GM21576 (cell line): ENCODE results near the gene HSF2BP.
"Not testable (repeated sequence)": the region's sequence is repeated elsewhere in the genome, so short reads cannot be mapped to it uniquely, and the experiment has no call there.

ENCODE experiments used
- ATAC-seq: cut with Tn5 transposase; IDR thresholded peaks from one replicate; pipeline ENCODE4 v1.9.1; 2021; ENCODE audit warnings: mild to moderate bottlenecking, moderate library complexity; ENCODE audit not compliant: unreplicated experiment

HSF2BP gene

GRCh38 chr21:43562451-43562850, 96.8 kb downstream of the HSF2BP start:
- not testable (repeated sequence) for ATAC-seq

- not testable (repeated sequence) for ATAC-seq
These were observed 118.7 kb downstream of the HSF2BP start for GRCh38 chr21:43540561-43540960.

DNA sequence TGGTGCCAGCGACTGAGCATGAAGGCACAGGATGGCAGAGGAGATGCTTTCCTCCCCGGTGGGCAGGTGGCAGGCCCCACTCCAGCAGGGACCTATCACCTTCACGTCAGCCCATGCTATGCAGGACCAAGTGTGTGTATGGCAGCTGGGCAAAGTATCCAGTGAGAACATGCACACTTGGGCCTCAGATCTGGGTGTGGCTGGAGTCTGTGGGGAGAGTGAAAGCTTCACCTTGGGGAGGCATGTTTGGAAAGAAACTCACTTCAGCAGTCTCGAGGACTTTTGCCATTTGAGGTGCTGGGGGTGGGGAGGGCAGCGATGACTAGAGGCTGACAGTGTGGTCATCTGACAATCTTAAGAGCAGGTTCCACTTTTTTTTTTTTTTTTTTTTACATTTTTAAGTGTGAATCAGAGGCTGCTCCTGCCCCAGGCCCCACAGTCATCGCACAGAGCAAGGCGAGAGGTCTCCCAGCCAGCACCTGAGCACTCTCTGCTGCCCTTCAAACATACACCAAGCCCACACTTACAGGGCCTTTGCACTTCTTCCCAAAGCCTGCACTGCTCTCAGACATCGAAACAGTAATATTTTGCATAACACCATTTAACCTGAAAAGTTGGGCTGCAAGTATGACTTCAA, 136.7 kb downstream of the HSF2BP start:
- ATAC-seq = not testable (repeated sequence)

DNA sequence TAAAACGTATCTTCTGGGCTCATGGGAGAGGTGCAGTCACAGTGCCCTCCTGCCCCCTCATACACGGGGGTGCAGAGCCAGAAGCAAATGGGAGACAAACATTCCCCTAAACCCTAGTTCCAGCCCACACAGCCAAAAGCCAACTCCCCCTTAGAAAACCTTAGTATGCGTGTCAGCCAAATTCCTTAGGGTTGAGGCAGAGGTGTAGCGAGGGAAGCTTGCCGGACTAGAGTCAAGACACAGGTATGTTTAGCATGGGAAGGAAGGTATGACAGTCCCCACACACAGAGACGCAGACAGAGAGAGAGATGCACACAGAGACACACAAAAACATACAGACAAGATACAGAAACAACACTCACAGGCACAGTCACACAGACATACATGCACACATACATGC, 141.6 kb downstream of the HSF2BP start:
- not testable (repeated sequence) for ATAC-seq

- ATAC-seq = not testable (repeated sequence)
These were observed 142.2 kb downstream of the HSF2BP start for GRCh38 chr21:43516860-43517627.

- not testable (repeated sequence) for ATAC-seq
These were observed 142.9 kb downstream of the HSF2BP start for GRCh38 chr21:43516295-43516847.

GRCh38 chr21:43514834-43515233, 144.5 kb downstream of the HSF2BP start:
- not testable (repeated sequence) for ATAC-seq

- ATAC-seq = not testable (repeated sequence)
These were observed 146.3 kb downstream of the HSF2BP start for GRCh38 chr21:43513023-43513422.

GRCh38 chr21:43511209-43511608, 148.1 kb downstream of the HSF2BP start:
- not testable (repeated sequence) for ATAC-seq

DNA sequence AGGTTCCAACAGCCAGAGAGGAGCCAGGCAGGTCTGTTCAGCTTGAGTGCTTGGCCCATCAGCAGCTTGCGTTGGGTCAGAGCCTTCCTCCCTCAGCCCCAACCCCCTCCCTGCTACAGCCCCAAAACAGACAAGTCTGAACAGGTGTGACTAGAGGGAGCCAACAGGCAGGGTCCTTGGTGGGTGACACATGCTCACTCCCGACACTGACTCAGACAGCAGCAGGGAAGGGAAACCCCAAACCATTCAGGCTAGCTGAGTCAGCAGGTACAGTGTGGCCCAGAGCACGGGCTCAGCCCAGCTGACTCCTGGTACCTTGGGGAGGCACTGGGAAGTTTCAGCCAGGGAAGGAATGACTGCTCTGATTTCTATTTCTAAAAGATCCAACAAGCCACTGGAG, 148.6 kb downstream of the HSF2BP start:
- ATAC-seq = not testable (repeated sequence)

DNA sequence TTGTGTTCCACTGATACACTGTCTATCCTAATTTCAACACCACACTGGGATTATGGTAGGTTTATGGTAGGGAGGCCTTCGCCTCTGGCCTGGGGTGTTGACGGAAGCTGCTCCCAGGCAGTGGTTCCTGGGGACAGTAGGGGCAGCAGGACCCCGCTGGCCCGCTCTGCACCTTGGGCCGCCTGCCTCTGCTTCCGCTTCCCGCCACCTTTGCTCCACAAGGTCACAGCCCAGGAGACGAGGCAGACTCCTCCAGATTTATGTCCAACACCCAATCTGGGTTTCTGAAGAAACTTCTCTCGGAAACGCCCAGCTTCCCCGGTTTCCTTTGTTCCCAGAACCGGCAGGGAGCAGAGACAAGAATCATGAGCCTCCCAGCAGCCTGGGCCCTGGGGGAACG, 155.4 kb downstream of the HSF2BP start:
- not testable (repeated sequence) for ATAC-seq

GRCh38 chr21:43503075-43503750, 156.1 kb downstream of the HSF2BP start:
- ATAC-seq = not testable (repeated sequence)

DNA sequence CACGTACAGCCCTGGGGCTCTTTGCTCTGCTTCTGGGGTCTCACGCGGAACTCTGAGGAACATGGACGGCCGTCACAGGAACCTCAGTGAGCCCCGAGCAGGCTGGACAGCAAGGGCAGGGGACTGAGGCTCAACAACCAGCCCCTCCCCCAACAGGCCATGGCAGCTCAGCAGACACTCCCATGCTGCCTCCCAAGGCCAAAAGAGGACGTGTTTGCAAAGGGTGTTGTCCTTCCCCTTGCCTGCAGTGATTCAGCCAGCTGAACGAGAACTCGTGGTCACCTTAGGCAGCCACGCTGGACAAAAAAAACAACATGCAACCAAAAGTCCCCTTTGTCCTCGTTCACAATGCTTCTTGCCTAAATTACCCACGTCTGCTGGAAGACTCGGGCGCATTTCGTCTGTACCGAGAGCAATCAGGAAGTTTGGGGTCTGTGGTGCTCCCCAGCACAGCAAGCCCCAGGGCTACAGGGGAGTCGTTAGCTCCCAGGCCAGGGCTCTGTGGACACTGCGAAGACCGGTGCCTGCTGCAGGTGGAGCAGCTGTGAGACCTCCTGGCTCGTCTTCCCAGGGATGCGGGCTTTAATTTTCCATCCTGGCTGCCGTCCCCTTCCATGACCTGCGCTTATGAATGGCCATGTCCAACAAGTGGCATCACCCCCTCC, 156.7 kb downstream of the HSF2BP start:
- not testable (repeated sequence) for ATAC-seq

DNA sequence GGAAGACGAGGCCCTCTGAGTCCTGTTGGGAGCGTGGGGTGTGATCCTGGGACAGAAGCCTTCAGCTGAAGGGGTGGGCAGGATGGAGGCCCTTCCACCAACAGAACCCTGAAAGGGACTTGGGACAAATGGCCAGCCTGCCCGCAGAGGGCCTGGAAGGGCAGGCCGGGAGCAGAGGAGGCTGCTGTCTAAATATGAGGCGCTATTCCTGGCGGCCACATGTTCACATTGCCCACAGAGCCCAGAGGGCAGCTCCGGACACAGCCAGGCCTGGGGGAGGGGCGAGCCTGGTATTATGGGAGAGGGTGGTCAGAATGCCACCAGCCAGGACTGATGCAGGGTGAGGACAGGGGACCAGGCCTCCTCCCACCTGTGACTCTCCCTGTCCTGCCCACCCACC, 160.4 kb downstream of the HSF2BP start:
- not testable (repeated sequence) for ATAC-seq

DNA sequence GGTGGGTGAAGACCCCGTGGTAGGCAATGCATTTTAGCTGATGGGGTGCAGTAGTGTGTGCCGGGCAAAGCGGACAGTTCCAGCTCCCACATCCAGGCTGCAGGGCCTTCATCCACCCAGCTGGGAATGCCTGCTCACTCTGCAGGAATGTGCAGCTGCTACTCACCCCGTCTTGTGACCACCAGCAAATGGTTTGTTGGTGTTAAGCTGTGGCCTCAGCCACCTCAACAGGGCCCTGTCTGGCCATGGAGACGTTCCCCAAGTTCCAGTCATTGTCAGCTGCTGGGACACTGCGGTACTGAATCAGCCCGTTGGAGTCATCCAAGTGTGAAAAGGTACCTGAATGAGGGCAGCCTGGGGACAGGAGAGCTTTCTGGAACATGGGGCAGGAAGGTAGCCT, 161.2 kb downstream of the HSF2BP start:
- ATAC-seq = not testable (repeated sequence)

- ATAC-seq = not testable (repeated sequence)
These were observed 164.8 kb downstream of the HSF2BP start for GRCh38 chr21:43494279-43495012.

DNA sequence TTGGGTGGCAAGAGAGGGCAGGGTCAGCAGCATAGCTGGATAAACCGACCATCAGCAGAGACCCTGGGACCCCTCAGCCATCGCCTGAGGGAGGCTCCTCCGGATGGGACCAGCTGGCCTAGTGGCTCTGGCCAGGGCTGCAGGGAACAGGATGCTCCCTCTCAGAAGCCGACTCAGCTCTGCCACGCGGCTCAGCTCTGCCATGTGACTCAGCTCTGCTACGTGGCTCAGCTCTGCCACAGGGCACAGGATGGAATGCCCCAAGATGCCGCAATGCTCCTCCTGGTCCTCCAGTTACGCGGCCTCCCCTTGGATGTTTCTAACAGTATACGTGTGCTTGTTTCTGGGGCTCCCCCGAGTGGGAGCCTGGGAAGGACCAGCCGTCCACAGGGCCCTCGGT, 165.8 kb downstream of the HSF2BP start:
- ATAC-seq = not testable (repeated sequence)

DNA sequence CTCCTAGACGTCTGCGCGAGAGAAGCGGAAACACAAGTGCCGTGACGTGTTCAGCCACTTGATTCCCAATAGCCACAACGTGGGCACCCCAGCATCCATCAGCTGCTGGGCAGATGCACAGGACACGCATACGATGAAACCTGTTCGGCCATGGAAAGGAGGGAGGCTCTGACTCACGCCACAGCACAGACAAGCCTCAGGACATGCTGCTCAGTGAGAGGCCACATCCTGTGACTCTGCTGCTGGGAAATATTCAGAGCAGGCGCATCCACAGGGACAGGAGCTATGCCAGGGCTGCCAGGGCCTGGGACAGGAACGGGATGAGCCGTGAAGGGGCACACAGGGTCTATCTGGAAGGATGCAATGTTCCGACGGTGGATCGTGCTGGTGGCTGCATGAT, 171.1 kb downstream of the HSF2BP start:
- not testable (repeated sequence) for ATAC-seq

DNA sequence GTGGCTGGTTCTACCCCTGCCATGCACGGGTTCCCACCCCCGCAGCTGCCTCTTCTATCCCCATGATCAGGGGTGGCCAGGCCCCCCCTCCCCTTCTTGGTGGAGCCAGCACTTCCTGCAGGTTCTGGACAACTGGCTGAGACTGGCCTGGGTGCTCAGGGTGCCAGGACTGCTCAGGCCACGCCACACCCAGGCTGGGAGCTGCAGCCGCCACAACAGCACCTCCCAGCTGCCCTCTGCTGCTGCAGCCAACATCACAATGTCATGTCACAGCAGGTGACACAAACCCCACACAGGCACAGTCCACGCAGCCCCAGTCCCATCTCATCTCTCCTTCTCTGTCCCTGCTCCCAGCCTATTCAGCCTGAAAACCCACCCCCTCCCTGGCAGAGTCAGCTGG, 173.2 kb downstream of the HSF2BP start:
- not testable (repeated sequence) for ATAC-seq

DNA sequence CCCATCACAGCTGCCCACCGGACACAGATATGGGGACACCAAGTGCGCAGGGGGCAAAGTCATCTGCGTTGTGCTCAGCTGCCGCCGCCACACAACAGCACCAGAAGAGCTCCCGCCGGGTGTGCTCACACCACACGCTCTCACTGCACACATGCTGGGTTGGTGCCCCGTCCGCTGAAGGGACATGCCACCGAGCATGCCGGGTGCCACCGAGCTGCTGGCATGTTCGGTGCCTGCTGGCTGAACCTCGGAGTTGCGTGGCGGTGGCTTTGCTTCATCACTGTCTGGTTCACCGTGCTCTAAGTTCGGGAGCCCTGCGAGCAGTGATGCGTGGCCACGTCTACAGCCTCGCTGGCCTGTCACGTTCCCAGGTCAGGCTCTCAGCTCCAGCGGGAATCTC, 174.3 kb downstream of the HSF2BP start:
- not testable (repeated sequence) for ATAC-seq
